Measurements from ENCODE around the gene DUOX1. TPM values are rescaled to one million over a fixed set of nuclear protein-coding genes. Genes with fewer than 3 reads are reported as not detected.

DUOX1 gene
- polyA plus RNA-seq, 1 donor (not counting 4 experiments of a cell fraction or from before 2014, with no cell fraction given) = 16.3 TPM

DNA sequence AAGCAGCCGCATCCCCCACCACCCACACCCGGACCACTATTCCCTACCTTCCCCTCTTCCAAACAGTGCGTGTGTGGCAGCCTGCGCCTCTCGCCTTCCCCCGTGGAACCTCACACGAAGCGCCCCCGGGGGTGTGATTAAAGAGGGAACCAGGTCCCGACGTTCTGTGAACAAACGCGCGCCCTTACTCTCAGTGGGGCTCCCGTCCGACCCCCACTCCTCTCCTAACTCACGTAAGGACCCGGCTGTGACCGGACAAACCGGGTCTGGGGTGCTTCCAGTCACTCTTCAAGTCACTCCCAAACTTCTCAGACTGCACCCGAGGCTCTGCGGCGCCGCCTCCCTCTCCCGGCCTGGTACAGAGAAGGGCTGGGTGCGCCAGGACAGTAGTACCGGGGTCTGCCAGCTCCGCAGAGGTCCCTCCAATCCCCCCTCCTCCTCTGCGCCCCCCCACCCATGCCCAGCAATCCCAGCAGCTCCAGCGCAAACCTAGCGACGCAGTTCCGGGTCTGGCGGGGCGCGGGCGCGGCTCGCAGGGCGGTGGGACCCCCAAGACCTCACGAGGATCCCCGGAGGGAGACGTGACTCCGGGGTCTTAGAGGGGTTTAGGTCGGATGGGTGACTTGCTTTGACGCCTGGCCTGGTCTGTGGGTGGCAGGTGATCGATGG is 689 bp upstream of the DUOX1 start:
- peak overlapping the region; percentile 59 for H3K9ac ChIP-seq (ENCODE audit: control insufficient read depth, extremely low read depth, insufficient read depth, low read length)
- FAIRE-seq = no peak
- H3K4me3 ChIP-seq (ENCODE audit: control insufficient read depth in 2 of 3, extremely low read depth in 1 of 3, insufficient read depth in 2 of 3, low read depth in 1 of 3, low read length in 3 of 3) = peak overlapping the region; percentile 43 to 57 (median 52)
- peak overlapping the region; percentile 97 for H3K4me2 ChIP-seq (ENCODE audit: control insufficient read depth, extremely low read depth, insufficient read depth, low read depth, low read length)
- H4K20me1 ChIP-seq (ENCODE audit: control insufficient read depth, extremely low read depth, insufficient read depth, low read length) = no peaks in the 10 kb centered on the region
- TF ChIP-seq, protein P1, sequence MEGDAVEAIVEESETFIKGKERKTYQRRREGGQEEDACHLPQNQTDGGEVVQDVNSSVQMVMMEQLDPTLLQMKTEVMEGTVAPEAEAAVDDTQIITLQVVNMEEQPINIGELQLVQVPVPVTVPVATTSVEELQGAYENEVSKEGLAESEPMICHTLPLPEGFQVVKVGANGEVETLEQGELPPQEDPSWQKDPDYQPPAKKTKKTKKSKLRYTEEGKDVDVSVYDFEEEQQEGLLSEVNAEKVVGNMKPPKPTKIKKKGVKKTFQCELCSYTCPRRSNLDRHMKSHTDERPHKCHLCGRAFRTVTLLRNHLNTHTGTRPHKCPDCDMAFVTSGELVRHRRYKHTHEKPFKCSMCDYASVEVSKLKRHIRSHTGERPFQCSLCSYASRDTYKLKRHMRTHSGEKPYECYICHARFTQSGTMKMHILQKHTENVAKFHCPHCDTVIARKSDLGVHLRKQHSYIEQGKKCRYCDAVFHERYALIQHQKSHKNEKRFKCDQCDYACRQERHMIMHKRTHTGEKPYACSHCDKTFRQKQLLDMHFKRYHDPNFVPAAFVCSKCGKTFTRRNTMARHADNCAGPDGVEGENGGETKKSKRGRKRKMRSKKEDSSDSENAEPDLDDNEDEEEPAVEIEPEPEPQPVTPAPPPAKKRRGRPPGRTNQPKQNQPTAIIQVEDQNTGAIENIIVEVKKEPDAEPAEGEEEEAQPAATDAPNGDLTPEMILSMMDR (optimal IDR thresholded peaks at IDR 0.05 in 1 of 3, IDR thresholded peaks at IDR 0.05 in 1 of 3, conservative IDR thresholded peaks at IDR 0.05 in 1 of 3; ENCODE audit: extremely low read depth in 1 of 3, insufficient read depth in 2 of 3, low read length in 3 of 3) = no peak
- TF ChIP-seq EZH2 (IDR thresholded peaks at IDR 0.05; ENCODE audit: low read length) = no peak
- H3K9me3 ChIP-seq (ENCODE audit: control insufficient read depth, low read depth, low read length) = no peaks in the 10 kb centered on the region
- peaks cover 4% of the 10 kb centered on the region for H3K79me2 ChIP-seq (ENCODE audit: control insufficient read depth, insufficient read depth, low read length)
- dilution Hi-C loops (cut with MboI; ENCODE audit: extremely low pct_ligation_motif_present, low sequenced_read_pairs) = no loop called here
- H3K27me3 ChIP-seq (ENCODE audit: control insufficient read depth, extremely low read depth, insufficient read depth, low read length) = no peaks in the 10 kb centered on the region
- H3K4me1 ChIP-seq (ENCODE audit: control insufficient read depth, extremely low read depth, insufficient read depth, low read length) = peaks cover 28% of the 10 kb centered on the region
- no peaks in the 10 kb centered on the region for H3K9me1 ChIP-seq (ENCODE audit: control insufficient read depth, extremely low read depth, insufficient read depth, low read length)
- DNase-seq (ENCODE audit: low read depth, low spot score) = no peak
- peaks cover 0 to 2% of the 10 kb centered on the region in 2 experiments for H3K36me3 ChIP-seq (ENCODE audit: control insufficient read depth in 2 of 2, extremely low read depth in 1 of 2, insufficient read depth in 2 of 2, low read length in 2 of 2)
- H3K27ac ChIP-seq (ENCODE audit: control insufficient read depth, insufficient read depth, low read length) = no peak overlapping the region
- peak overlapping the region; percentile 80 for H2AFZ ChIP-seq (ENCODE audit: control insufficient read depth, low read length)

DNA sequence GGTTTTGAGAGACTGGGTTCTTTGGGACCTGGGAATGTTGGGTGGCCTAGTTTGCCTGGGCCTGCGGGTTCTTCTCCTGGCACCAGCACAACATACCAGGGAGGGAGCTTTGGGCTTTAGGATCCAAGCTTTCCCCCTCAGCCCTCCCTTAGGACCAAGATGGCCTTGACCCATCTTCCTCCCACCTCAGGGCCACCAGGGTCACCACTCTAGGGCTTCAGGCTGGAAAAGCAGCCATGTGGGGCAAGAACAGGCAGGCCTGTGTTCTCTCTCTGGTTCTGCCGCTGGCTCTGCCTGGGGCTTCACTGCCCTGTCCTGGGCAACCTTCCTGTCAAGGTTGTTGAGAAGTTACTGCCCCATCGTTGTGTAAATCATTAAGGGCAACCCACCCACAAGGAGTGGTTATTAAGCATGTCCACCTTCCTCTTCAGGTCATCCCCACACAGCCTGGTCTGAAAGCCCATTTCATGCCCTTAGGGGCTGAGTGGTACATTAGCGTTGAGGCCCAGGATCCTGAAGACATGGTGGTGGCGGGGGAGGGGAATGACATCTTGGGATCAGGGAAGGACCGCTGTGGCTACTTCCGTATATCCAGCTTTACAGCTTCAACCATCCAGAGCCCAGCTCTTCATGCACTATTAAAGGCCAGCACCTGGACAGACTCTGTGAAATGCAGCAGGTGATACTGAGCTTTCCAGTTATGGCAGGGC is 652 bp downstream of the DUOX1 start:
- dilution Hi-C loops (cut with MboI; ENCODE audit: extremely low pct_ligation_motif_present, low sequenced_read_pairs) = no loop called here
- H2AFZ ChIP-seq (ENCODE audit: control insufficient read depth, low read length) = peak overlapping the region; percentile 59
- peak overlapping the region; percentile 52 to 59 (median 57) for H3K4me3 ChIP-seq (ENCODE audit: control insufficient read depth in 2 of 3, extremely low read depth in 1 of 3, insufficient read depth in 2 of 3, low read depth in 1 of 3, low read length in 3 of 3)
- no peak for TF ChIP-seq EZH2 (IDR thresholded peaks at IDR 0.05; ENCODE audit: low read length)
- TF ChIP-seq, protein P1 (optimal IDR thresholded peaks at IDR 0.05 in 1 of 3, IDR thresholded peaks at IDR 0.05 in 1 of 3, conservative IDR thresholded peaks at IDR 0.05 in 1 of 3; ENCODE audit: extremely low read depth in 1 of 3, insufficient read depth in 2 of 3, low read length in 3 of 3) = no peak
- H3K27me3 ChIP-seq (ENCODE audit: control insufficient read depth, extremely low read depth, insufficient read depth, low read length) = no peaks in the 10 kb centered on the region
- peak overlapping the region; percentile 70 for H3K9ac ChIP-seq (ENCODE audit: control insufficient read depth, extremely low read depth, insufficient read depth, low read length)
- no peaks in the 10 kb centered on the region for H3K9me3 ChIP-seq (ENCODE audit: control insufficient read depth, low read depth, low read length)
- peaks cover 4% of the 10 kb centered on the region for H3K79me2 ChIP-seq (ENCODE audit: control insufficient read depth, insufficient read depth, low read length)
- FAIRE-seq = peak; percentile 62
- peaks cover 0 to 6% of the 10 kb centered on the region in 2 experiments for H3K36me3 ChIP-seq (ENCODE audit: control insufficient read depth in 2 of 2, extremely low read depth in 1 of 2, insufficient read depth in 2 of 2, low read length in 2 of 2)
- no peak for DNase-seq (ENCODE audit: low read depth, low spot score)
- no peaks in the 10 kb centered on the region for H3K9me1 ChIP-seq (ENCODE audit: control insufficient read depth, extremely low read depth, insufficient read depth, low read length)
- H4K20me1 ChIP-seq (ENCODE audit: control insufficient read depth, extremely low read depth, insufficient read depth, low read length) = no peaks in the 10 kb centered on the region
- peaks cover 28% of the 10 kb centered on the region for H3K4me1 ChIP-seq (ENCODE audit: control insufficient read depth, extremely low read depth, insufficient read depth, low read length)
- H3K4me2 ChIP-seq (ENCODE audit: control insufficient read depth, extremely low read depth, insufficient read depth, low read depth, low read length) = peak overlapping the region; percentile 97
- H3K27ac ChIP-seq (ENCODE audit: control insufficient read depth, insufficient read depth, low read length) = peak overlapping the region; percentile 24

All from keratinocyte (primary cell).